PC-9 (cell line): ENCODE measurements around the gene TOM1L2. TPM values are rescaled to one million over a fixed set of nuclear protein-coding genes. Genes with fewer than 3 reads are reported as not detected.

Experiments
- BruUV-seq: library from RNA; stranded (reverse); fragments of 400-500 nt; replicated peaks from 2 replicates; lab custom pipeline; 2021; lab: Mats Ljungman, UMichigan
- CTCF ChIA-PET: fragments of 300-600 bp; sonication (Branson Sonifier 250); formaldehyde crosslinking; loops from one replicate; lab custom pipeline; 2022; ENCODE audit warnings: antibody characterized with exemption; lab: Charles Lee
- POLR2A ChIA-PET: fragments of 300-600 bp; sonication (Branson Sonifier 250); formaldehyde crosslinking; loops from one replicate; lab custom pipeline; 2022; ENCODE audit warnings: antibody characterized with exemption; ENCODE audit not compliant: unreplicated experiment; lab: Charles Lee
- DNase-seq, 2 experiments: peaks; one replicate each; pipeline versions ENCODE4 v3.0.0 to v3.0.0-alpha.2; 2015 to 2022; ENCODE audit warnings: mixed read lengths in 1 of 2
- H2AFZ ChIP-seq: fragments of 200-600 bp; sonication (generic); 2 replicates; pipeline ENCODE4 v1.8.1; 2017; ENCODE audit warnings: antibody characterized with exemption
- H3F3A ChIP-seq: fragments of 200-600 bp; sonication (generic); 2 replicates; pipeline ENCODE4 v1.8.1; 2017; ENCODE audit warnings: antibody characterized with exemption, mild to moderate bottlenecking, low read depth; ENCODE audit not compliant: insufficient read depth
- H3K27ac ChIP-seq: fragments of 200-600 bp; sonication (generic); 2 replicates; pipeline ENCODE4 v1.6.1; 2016; ENCODE audit warnings: mixed run types
- H3K27me3 ChIP-seq: fragments of 200-600 bp; sonication (generic); 2 replicates; pipeline ENCODE4 v1.6.1; 2016; ENCODE audit warnings: low read depth, mixed run types; ENCODE audit not compliant: insufficient read depth
- H3K36me3 ChIP-seq: fragments of 200-600 bp; sonication (generic); 2 replicates; pipeline ENCODE4 v1.6.1; 2016; ENCODE audit warnings: low read depth, mixed run types
- H3K4me1 ChIP-seq: fragments of 200-600 bp; sonication (generic); replicated peaks from 2 replicates; pipeline ENCODE4 v1.6.1; 2016; ENCODE audit warnings: mixed run types; ENCODE audit not compliant: insufficient read depth
- H3K4me2 ChIP-seq: fragments of 200-600 bp; sonication (generic); 2 replicates; pipeline ENCODE4 v1.6.1; 2017; ENCODE audit warnings: mixed run types
- H3K4me3 ChIP-seq: fragments of 200-600 bp; sonication (generic); 2 replicates; pipeline ENCODE4 v1.6.1; 2016; ENCODE audit warnings: mixed run types
- H3K79me2 ChIP-seq: fragments of 200-600 bp; sonication (generic); 2 replicates; pipeline ENCODE4 v1.6.1; 2017; ENCODE audit warnings: low read depth, mixed run types
- H3K9me2 ChIP-seq: fragments of 200-600 bp; sonication (generic); 2 replicates; pipeline ENCODE4 v1.8.1; 2017; ENCODE audit warnings: mild to moderate bottlenecking; ENCODE audit not compliant: insufficient read depth
- H3K9me3 ChIP-seq: fragments of 200-600 bp; sonication (generic); 2 replicates; pipeline ENCODE4 v1.8.1; 2016; ENCODE audit warnings: low read depth; ENCODE audit not compliant: insufficient read depth
- H4K20me1 ChIP-seq: fragments of 200-600 bp; sonication (generic); 2 replicates; pipeline ENCODE4 v1.8.1; 2017; ENCODE audit not compliant: insufficient read depth
- EZH2 ChIP-seq: fragments of 200-600 bp; sonication (generic); IDR thresholded peaks from 2 replicates; pipeline ENCODE4 v1.8.0; 2017; ENCODE audit warnings: antibody characterized with exemption, low read depth
- intact Hi-C: fragments of 100-400 bp; cut with micrococcal nuclease; formaldehyde crosslinking; loops from one replicate; pipeline ENCODE4 v1.10.0; 2022; ENCODE audit not compliant: unreplicated experiment
- total RNA-seq: library from RNA; stranded (reverse); gene quantifications from 2 replicates; pipeline ENCODE4 v1.2.3, GENCODE V29; 2021
- TF ChIP-seq, protein P1 (sequence below): fragments of 200-600 bp; sonication (generic); conservative IDR thresholded peaks from 2 replicates; pipeline ENCODE4 v1.6.1; 2017; ENCODE audit warnings: mixed run types, antibody characterized with exemption, mild to moderate bottlenecking, moderate library complexity

The TOM1L2 gene
- total RNA-seq, 1 experiment from 2014 or later, result 68.5 TPM

DNA sequence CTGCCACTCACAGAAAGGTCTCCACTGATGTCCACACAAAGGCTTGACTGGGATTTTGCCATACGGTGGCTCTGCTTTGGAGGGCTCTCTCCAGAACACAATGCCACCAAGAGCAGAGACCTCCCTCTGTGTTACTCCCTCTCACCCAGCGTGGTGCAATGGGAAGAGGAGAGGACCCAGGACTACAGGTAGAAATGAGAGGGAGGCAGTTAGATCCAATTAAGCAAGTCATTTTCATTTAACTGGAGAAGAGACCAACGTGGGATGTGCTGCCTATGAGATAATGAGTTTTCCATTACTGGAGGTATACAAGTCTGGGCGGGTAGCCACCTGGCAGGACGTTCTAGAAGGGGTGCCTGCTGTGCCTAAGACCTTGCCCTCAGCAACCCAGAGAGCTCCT, 34.2 kb downstream of the TOM1L2 start:
- intact Hi-C loops, result no loop called here
- DNase-seq, result no peak
- ChIA-PET CTCF (no interaction called here), POLR2A (no interaction called here)
- Histone ChIP-seq H3K27ac (no peak overlapping the region), H3K4me2 (no peak overlapping the region), H3K4me3 (no peak overlapping the region), H3K79me2 (peaks cover 46% of the 10 kb centered on the region), H3K36me3 (no peaks in the 10 kb centered on the region), H3K4me1 (peaks cover 59% of the 10 kb centered on the region), H3K27me3 (no peaks in the 10 kb centered on the region), H3K9me3 (no peaks in the 10 kb centered on the region), H4K20me1 (no peaks in the 10 kb centered on the region), H3K9me2 (no peaks in the 10 kb centered on the region), H2AFZ (no peak overlapping the region), H3F3A (peaks cover 24% of the 10 kb centered on the region)
- no peak for TF ChIP-seq EZH2
- TF ChIP-seq, protein P1, sequence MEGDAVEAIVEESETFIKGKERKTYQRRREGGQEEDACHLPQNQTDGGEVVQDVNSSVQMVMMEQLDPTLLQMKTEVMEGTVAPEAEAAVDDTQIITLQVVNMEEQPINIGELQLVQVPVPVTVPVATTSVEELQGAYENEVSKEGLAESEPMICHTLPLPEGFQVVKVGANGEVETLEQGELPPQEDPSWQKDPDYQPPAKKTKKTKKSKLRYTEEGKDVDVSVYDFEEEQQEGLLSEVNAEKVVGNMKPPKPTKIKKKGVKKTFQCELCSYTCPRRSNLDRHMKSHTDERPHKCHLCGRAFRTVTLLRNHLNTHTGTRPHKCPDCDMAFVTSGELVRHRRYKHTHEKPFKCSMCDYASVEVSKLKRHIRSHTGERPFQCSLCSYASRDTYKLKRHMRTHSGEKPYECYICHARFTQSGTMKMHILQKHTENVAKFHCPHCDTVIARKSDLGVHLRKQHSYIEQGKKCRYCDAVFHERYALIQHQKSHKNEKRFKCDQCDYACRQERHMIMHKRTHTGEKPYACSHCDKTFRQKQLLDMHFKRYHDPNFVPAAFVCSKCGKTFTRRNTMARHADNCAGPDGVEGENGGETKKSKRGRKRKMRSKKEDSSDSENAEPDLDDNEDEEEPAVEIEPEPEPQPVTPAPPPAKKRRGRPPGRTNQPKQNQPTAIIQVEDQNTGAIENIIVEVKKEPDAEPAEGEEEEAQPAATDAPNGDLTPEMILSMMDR, result no peak
- BruUV-seq, result no TSS peak

DNA sequence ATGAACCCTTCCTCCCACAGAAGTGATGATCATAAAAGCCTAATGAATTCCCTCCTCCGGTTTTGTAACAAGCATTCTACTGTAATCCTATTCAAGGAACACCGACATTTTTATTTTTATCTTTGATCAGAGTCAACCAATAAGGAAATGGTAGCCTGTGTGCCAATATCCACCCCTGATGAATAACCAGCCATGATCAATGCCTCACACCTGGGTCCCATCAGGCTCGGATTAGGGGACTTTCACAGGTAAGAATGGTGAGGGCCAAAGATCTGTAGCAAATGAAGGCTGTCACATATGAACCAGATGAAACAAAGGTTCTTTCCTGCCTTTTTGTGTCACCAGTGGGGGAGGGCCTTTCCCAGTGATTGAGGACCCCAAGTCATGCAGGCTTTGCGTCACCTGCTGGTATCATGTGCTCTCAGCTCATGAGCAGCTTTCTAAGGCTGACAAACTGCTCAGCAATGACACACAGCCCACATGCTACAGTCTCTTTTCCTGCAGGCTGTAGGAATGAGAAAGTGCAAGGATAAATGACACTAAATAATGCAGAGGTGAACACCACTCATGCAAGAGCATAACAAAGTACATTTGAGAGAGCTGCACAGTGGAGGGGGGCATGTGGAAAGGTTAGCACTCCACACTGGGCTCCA, 34.9 kb downstream of the TOM1L2 start:
- H4K20me1 ChIP-seq, result no peaks in the 10 kb centered on the region
- H3K9me2 ChIP-seq, result no peaks in the 10 kb centered on the region
- H2AFZ ChIP-seq, result no peak overlapping the region
- intact Hi-C loops, result no loop called here
- ChIA-PET POLR2A (no interaction called here), CTCF (no interaction called here)
- no peaks in the 10 kb centered on the region for H3K27me3 ChIP-seq
- H3K9me3 ChIP-seq, result no peaks in the 10 kb centered on the region
- H3K4me1 ChIP-seq, result peaks cover 53% of the 10 kb centered on the region
- H3K79me2 ChIP-seq, result peaks cover 46% of the 10 kb centered on the region
- peaks cover 20% of the 10 kb centered on the region for H3F3A ChIP-seq
- H3K36me3 ChIP-seq, result no peaks in the 10 kb centered on the region
- no peak overlapping the region for H3K27ac ChIP-seq
- no peak for TF ChIP-seq EZH2
- TF ChIP-seq, protein P1, result no peak
- H3K4me3 ChIP-seq, result no peak overlapping the region
- no peak overlapping the region for H3K4me2 ChIP-seq
- DNase-seq, result no peak
- no TSS peak for BruUV-seq

DNA sequence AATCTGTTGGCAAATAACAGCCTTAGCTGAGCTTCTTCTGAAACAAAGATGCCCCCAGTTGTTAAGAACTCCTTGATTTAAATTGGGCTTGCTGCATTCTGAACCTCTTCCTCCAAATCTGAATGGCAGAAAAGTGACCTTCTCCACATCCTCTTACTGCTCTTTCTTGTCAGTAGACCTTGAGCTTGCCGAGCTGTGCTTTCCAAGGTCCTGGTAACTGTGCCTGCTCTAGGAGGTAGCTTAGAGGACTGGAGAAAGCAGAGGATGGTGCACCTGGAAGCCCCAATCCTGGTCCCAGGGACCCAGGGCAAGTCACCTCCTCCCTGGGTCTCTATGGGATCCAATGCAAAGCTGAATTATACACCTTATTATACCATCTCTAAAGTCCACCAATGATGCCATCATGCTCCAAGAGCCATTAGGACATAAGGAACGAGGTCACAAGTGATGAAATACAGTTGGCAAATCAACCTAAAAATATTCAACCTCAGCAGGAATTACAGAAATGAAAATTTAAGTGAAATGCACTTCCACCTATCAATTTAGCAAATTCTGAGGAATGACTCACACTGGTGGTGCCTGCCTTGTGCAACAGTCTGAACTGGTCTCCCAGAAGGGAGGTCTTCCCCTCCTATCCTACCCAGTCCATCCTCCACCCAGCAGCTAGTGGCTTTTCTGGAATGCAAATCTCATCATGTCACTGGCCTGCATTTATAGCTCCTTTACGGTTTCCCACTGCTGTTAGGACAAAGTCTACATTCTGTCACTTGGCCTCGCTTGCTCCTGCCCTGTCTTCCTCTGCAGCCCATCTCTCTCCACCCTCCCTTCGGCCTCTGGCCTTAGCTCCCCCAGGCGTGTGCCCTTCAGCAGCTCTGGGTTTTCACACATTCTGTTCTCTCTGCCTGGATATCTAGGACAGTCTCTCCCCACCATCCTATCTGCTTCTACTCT, 36.6 kb downstream of the TOM1L2 start:
- Histone ChIP-seq H3K27me3 (no peaks in the 10 kb centered on the region), H3F3A (peaks cover 20% of the 10 kb centered on the region), H3K27ac (peak overlapping the region; percentile 65), H2AFZ (no peak overlapping the region), H3K4me1 (peaks cover 37% of the 10 kb centered on the region), H3K79me2 (peaks cover 35% of the 10 kb centered on the region), H3K4me2 (peak overlapping the region; percentile 67), H3K36me3 (no peaks in the 10 kb centered on the region), H4K20me1 (no peaks in the 10 kb centered on the region), H3K9me2 (no peaks in the 10 kb centered on the region), H3K9me3 (no peaks in the 10 kb centered on the region), H3K4me3 (0 out of 2 replicates have a peak overlapping the region, but pooled peaks have one; percentile 11)
- ChIA-PET POLR2A (interaction anchor here (0.5 to 0.9 kb wide), 5 partner anchors 9 to 914 kb away, joined by 3 to 10 read pairs (median 5); no protein-coding TSS in a partner anchor), CTCF (interaction anchor here (0.5 kb wide), 1 partner anchor 72 kb away, joined by 12 read pairs; no protein-coding TSS in a partner anchor)
- peak; percentile 64 to 93 for DNase-seq
- BruUV-seq, result no TSS peak
- no peak for TF ChIP-seq EZH2
- TF ChIP-seq, protein P1, result no peak
- intact Hi-C loops, result no loop called here
